HUES6 (cell line): ENCODE results near the gene PDAP1.
A peak's percentile ranks its signal among the peaks of the same experiment; 100 is the strongest.
"Not testable (repeated sequence)": the region's sequence is repeated elsewhere in the genome, so short reads cannot be mapped to it uniquely, and the experiment has no call there.

Source experiments
- H3K27ac ChIP-seq: 2 replicates; pipeline ENCODE4 v1.7.0; 2013; ENCODE audit warnings: low read depth, mild to moderate bottlenecking, low read length, inconsistent platforms
- H3K27me3 ChIP-seq: 2 replicates; pipeline ENCODE4 v1.6.1; 2013; ENCODE audit warnings: low read length; ENCODE audit not compliant: control insufficient read depth, insufficient read depth
- H3K36me3 ChIP-seq: 2 replicates; pipeline ENCODE4 v1.6.1; 2013; ENCODE audit warnings: low read length; ENCODE audit not compliant: control insufficient read depth, insufficient read depth
- H3K4me1 ChIP-seq: 2 replicates; pipeline ENCODE4 v1.6.1; 2013; ENCODE audit warnings: low read length; ENCODE audit not compliant: control insufficient read depth, insufficient read depth
- H3K4me3 ChIP-seq: 2 replicates; pipeline ENCODE4 v1.5.1; 2013; ENCODE audit warnings: low read depth, low read length
- H3K9ac ChIP-seq: one replicate; pipeline ENCODE4 v1.6.1; 2013; ENCODE audit warnings: mild to moderate bottlenecking, low read length
- H3K9me3 ChIP-seq: 2 replicates; pipeline ENCODE4 v1.6.1; 2013; ENCODE audit warnings: low read depth, low read length; ENCODE audit not compliant: control insufficient read depth, insufficient read depth

Gene PDAP1

GRCh38 chr7:99394188-99394502 lies 14.3 kb downstream of the PDAP1 start:
- Histone ChIP-seq H3K27ac (no peak overlapping the region), H3K4me1 (peaks cover 13% of the 10 kb centered on the region), H3K36me3 (peaks cover 68% of the 10 kb centered on the region), H3K9ac (no peak overlapping the region), H3K4me3 (no peak overlapping the region), H3K9me3 (no peaks in the 10 kb centered on the region), H3K27me3 (no peaks in the 10 kb centered on the region)

- peak overlapping the region; percentile 72 for H3K4me3 ChIP-seq
- peak overlapping the region; percentile 12; the same call in 1 of the 2 replicates for H3K27ac ChIP-seq
- H3K27me3 ChIP-seq = no peaks in the 10 kb centered on the region
- peak overlapping the region; percentile 78 for H3K9ac ChIP-seq
- peaks cover 62% of the 10 kb centered on the region for H3K36me3 ChIP-seq
- H3K4me1 ChIP-seq = peaks cover 13% of the 10 kb centered on the region
- no peaks in the 10 kb centered on the region for H3K9me3 ChIP-seq
Measured at GRCh38 chr7:99393355-99394187, 14.8 kb downstream of the PDAP1 start.

- H3K36me3 ChIP-seq = peaks cover 62% of the 10 kb centered on the region
Measured at GRCh38 chr7:99392659-99393354, 15.6 kb downstream of the PDAP1 start.

GRCh38 chr7:99392046-99392445 lies 16.4 kb downstream of the PDAP1 start:
- no peaks in the 10 kb centered on the region for H3K9me3 ChIP-seq
- peaks cover 59% of the 10 kb centered on the region for H3K36me3 ChIP-seq
- no peak overlapping the region for H3K27ac ChIP-seq
- H3K4me3 ChIP-seq = peak overlapping the region; percentile 72
- H3K27me3 ChIP-seq = no peaks in the 10 kb centered on the region
- H3K4me1 ChIP-seq = peaks cover 13% of the 10 kb centered on the region
- peak overlapping the region; percentile 78 for H3K9ac ChIP-seq

More at GRCh38 chr7:99392659-99393354, 15.6 kb downstream of the PDAP1 start:
- Histone ChIP-seq H3K27me3 (no peaks in the 10 kb centered on the region), H3K9ac (peak overlapping the region; percentile 78), H3K4me3 (peak overlapping the region; percentile 72), H3K4me1 (peaks cover 13% of the 10 kb centered on the region), H3K27ac (peak overlapping the region; percentile 12; the same call in 1 of the 2 replicates), H3K9me3 (no peaks in the 10 kb centered on the region)

- no peak overlapping the region for H3K9ac ChIP-seq
- H3K27ac ChIP-seq = no peak overlapping the region
- peaks cover 61% of the 10 kb centered on the region for H3K36me3 ChIP-seq
- no peak overlapping the region for H3K4me3 ChIP-seq
- no peaks in the 10 kb centered on the region for H3K9me3 ChIP-seq
- H3K27me3 ChIP-seq = no peaks in the 10 kb centered on the region
- H3K4me1 ChIP-seq = peaks cover 13% of the 10 kb centered on the region
Measured at GRCh38 chr7:99390941-99391602, 17.3 kb downstream of the PDAP1 start.

- Histone ChIP-seq H3K4me1 (peaks cover 13% of the 10 kb centered on the region), H3K4me3 (no peak overlapping the region), H3K9me3 (no peaks in the 10 kb centered on the region), H3K9ac (no peak overlapping the region), H3K27ac (no peak overlapping the region), H3K27me3 (no peaks in the 10 kb centered on the region), H3K36me3 (peaks cover 49% of the 10 kb centered on the region)
Measured at GRCh38 chr7:99389772-99390171, 18.6 kb downstream of the PDAP1 start.

GRCh38 chr7:99387912-99388311 lies 20.5 kb downstream of the PDAP1 start:
- no peaks in the 10 kb centered on the region for H3K27me3 ChIP-seq
- H3K4me3 ChIP-seq = no peak overlapping the region
- no peak overlapping the region for H3K27ac ChIP-seq
- no peaks in the 10 kb centered on the region for H3K9me3 ChIP-seq
- no peak overlapping the region for H3K9ac ChIP-seq
- peaks cover 43% of the 10 kb centered on the region for H3K36me3 ChIP-seq
- H3K4me1 ChIP-seq = peaks cover 6% of the 10 kb centered on the region; the same call in 1 of the 2 replicates

GRCh38 chr7:99387239-99387635 lies 21.2 kb downstream of the PDAP1 start:
- H3K27me3 ChIP-seq, H3K4me3 ChIP-seq, H3K4me1 ChIP-seq, H3K9ac ChIP-seq, H3K9me3 ChIP-seq, H3K27ac ChIP-seq: not testable (repeated sequence)
- peaks cover 43% of the 10 kb centered on the region for H3K36me3 ChIP-seq

- no peak overlapping the region for H3K9ac ChIP-seq
- H3K27ac ChIP-seq = no peak overlapping the region
- peaks cover 43% of the 10 kb centered on the region for H3K36me3 ChIP-seq
- no peaks in the 10 kb centered on the region for H3K4me1 ChIP-seq
- no peaks in the 10 kb centered on the region for H3K9me3 ChIP-seq
- H3K27me3 ChIP-seq = no peaks in the 10 kb centered on the region
- no peak overlapping the region for H3K4me3 ChIP-seq
Measured at GRCh38 chr7:99386584-99387238, 21.7 kb downstream of the PDAP1 start.

- no peaks in the 10 kb centered on the region for H3K9me3 ChIP-seq
- H3K9ac ChIP-seq = no peak overlapping the region
- no peaks in the 10 kb centered on the region for H3K27me3 ChIP-seq
- peaks cover 2% of the 10 kb centered on the region; the same call in 1 of the 2 replicates for H3K4me1 ChIP-seq
- H3K36me3 ChIP-seq = peaks cover 43% of the 10 kb centered on the region
- no peak overlapping the region for H3K4me3 ChIP-seq
- H3K27ac ChIP-seq = no peak overlapping the region
Measured at GRCh38 chr7:99385564-99385963, 22.8 kb downstream of the PDAP1 start.
